Measurements from ENCODE around the gene GLMP. TPM values are rescaled to one million over a fixed set of nuclear protein-coding genes. Genes with fewer than 3 reads are reported as not detected.

GLMP gene
- total RNA-seq, 1 experiment from 2014 or later: 29.2 TPM

DNA sequence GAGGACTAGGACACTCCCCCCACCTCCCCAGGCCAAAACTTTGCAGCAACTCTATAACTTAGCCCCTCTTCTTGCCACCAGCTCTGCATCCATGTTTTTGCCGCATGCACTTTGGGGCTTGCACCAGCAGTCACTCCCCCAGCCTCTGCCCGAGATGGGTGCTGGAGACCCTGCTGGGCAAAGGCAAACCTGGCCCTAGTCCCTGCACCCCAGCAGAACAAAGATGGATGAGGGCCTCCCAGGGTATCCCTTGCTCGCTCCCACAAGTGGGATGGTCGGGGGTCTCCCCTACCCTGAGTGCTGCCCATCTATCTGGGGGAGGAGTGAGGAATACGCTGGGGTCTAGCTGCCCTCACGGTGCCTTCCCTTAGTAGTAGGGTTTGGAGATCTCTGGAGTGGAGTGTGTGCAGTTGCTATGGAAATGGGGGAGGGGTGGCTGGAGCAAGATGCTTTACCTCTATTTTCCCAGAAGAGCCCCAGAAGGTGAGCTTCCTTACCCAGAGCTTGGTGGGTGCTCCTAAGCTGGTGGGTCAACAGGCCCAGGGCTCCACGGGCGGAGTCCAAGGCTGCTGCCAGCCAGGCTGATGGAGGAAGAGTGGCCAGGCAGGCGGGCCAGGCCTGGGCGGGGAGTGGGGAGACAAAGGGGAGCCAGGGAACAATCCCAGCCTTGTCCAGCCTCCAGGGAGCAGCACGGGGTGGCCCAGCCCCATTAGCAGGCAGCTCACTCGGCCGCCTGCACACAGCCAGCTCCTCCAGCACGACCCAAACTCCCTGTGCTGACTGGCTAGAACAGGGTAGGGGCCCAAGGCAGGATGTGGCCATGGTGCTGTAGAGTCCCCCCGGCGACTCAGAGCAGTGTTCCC lies 47.8 kb downstream of the GLMP start, which contains the start of gene PAQR6:
Gene PAQR6 (minus strand): TSS at position 597 of the 863 bp plus-strand sequence. CDS start 1,325 bp downstream, outside the sequence.
- Histone ChIP-seq H4K20me1 (ENCODE audit: insufficient read depth) (no peaks in the 10 kb centered on the region; the same call in 1 of the 2 replicates), H3K4me2 (no peak within 1 kb of the TSS)
- CTCF ChIA-PET: no interaction called here

DNA sequence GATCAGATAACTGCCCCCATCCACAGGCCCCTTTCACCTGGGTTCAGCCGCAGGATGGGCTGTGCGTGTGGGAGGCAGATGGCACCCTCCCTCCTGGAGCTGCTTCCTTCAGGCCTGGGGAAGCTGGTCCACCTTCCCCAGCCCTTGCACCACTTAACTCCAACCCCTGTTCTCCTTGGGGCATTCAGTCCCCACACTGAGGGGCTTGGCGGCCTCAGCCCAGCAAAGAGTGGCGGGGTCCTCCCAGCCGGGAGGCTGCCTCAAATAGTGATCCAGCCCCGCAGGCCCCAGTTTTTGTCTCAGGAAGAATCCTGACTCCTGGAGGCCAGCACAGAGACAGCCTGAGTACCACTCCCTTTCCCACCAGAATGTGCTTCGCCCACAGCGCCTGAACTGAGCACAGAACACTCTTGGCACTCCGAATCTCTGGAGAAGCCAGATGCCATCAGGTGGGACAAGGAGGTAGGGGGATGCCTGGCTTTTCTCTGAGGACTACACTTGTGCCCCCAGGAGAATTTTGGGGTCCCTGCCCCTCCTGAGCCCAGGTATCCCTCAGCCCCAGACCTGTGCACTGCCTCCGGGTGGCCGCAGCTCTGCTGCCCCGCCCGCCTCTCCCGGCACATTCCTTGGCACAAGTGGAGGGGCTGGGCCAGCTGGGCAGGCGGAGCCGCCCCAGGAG lies 48.6 kb downstream of the GLMP start:
- H3K9me3 ChIP-seq (ENCODE audit: insufficient read depth, low read depth): no peaks in the 10 kb centered on the region
- peaks cover 21% of the 10 kb centered on the region; the same call in 1 of the 2 replicates for H3F3A ChIP-seq (ENCODE audit: insufficient read depth, low read depth)
- no peak for DNase-seq
- no peaks in the 10 kb centered on the region for H3K9me2 ChIP-seq (ENCODE audit: insufficient read depth)
- no peaks in the 10 kb centered on the region for H3K27me3 ChIP-seq (ENCODE audit: insufficient read depth, low read depth)
- no peak for TF ChIP-seq EZH2 (IDR thresholded peaks at IDR 0.05; ENCODE audit: low read depth)
- TF ChIP-seq, protein P1, sequence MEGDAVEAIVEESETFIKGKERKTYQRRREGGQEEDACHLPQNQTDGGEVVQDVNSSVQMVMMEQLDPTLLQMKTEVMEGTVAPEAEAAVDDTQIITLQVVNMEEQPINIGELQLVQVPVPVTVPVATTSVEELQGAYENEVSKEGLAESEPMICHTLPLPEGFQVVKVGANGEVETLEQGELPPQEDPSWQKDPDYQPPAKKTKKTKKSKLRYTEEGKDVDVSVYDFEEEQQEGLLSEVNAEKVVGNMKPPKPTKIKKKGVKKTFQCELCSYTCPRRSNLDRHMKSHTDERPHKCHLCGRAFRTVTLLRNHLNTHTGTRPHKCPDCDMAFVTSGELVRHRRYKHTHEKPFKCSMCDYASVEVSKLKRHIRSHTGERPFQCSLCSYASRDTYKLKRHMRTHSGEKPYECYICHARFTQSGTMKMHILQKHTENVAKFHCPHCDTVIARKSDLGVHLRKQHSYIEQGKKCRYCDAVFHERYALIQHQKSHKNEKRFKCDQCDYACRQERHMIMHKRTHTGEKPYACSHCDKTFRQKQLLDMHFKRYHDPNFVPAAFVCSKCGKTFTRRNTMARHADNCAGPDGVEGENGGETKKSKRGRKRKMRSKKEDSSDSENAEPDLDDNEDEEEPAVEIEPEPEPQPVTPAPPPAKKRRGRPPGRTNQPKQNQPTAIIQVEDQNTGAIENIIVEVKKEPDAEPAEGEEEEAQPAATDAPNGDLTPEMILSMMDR (conservative IDR thresholded peaks at IDR 0.05): no peak
- BruUV-seq (replicated peaks): no TSS peak
- H3K27ac ChIP-seq: no peak overlapping the region
- POLR2A ChIA-PET (ENCODE audit: unreplicated experiment): interaction anchor here (0.6 kb wide), 1 partner anchor 53 kb away, joined by 3 read pairs; no protein-coding TSS in a partner anchor
- H4K20me1 ChIP-seq (ENCODE audit: insufficient read depth): no peaks in the 10 kb centered on the region; the same call in 1 of the 2 replicates
- CTCF ChIA-PET: no interaction called here
- no peak overlapping the region for H2AFZ ChIP-seq
- no peaks in the 10 kb centered on the region for H3K4me1 ChIP-seq (replicated peaks; ENCODE audit: insufficient read depth)
- H3K4me3 ChIP-seq: no peak overlapping the region
- H3K4me2 ChIP-seq: no peak overlapping the region
- intact Hi-C loops (cut with micrococcal nuclease; ENCODE audit: unreplicated experiment): no loop called here
- H3K36me3 ChIP-seq (ENCODE audit: low read depth): peaks cover 8% of the 10 kb centered on the region; the same call in 1 of the 2 replicates
- H3K79me2 ChIP-seq (ENCODE audit: low read depth): no peaks in the 10 kb centered on the region

More for the DNA sequence above, 47.8 kb downstream of the GLMP start, which contains the start of gene PAQR6:
- no peak within 1 kb of the TSS for H2AFZ ChIP-seq
- H3K79me2 ChIP-seq (ENCODE audit: low read depth): no peaks in the 10 kb centered on the region
- BruUV-seq (replicated peaks): no TSS peak
- peaks cover 21% of the 10 kb centered on the region; the same call in 1 of the 2 replicates for H3F3A ChIP-seq (ENCODE audit: insufficient read depth, low read depth)
- H3K4me1 ChIP-seq (replicated peaks; ENCODE audit: insufficient read depth): no peaks in the 10 kb centered on the region
- H3K9me3 ChIP-seq (ENCODE audit: insufficient read depth, low read depth): no peaks in the 10 kb centered on the region
- no peak within 1 kb of the TSS for H3K4me3 ChIP-seq
- intact Hi-C loops (cut with micrococcal nuclease; ENCODE audit: unreplicated experiment): no loop called here
- POLR2A ChIA-PET (ENCODE audit: unreplicated experiment): interaction anchor here (0.6 kb wide), 1 partner anchor 54 kb away, joined by 3 read pairs; no protein-coding TSS in a partner anchor
- H3K27me3 ChIP-seq (ENCODE audit: insufficient read depth, low read depth): no peaks in the 10 kb centered on the region
- TF ChIP-seq, protein P1 (conservative IDR thresholded peaks at IDR 0.05): no peak
- TF ChIP-seq EZH2 (IDR thresholded peaks at IDR 0.05; ENCODE audit: low read depth): no peak
- DNase-seq: no peak
- H3K9me2 ChIP-seq (ENCODE audit: insufficient read depth): no peaks in the 10 kb centered on the region
- H3K27ac ChIP-seq: no peak within 1 kb of the TSS
- H3K36me3 ChIP-seq (ENCODE audit: low read depth): peaks cover 12% of the 10 kb centered on the region; the same call in 1 of the 2 replicates

DNA sequence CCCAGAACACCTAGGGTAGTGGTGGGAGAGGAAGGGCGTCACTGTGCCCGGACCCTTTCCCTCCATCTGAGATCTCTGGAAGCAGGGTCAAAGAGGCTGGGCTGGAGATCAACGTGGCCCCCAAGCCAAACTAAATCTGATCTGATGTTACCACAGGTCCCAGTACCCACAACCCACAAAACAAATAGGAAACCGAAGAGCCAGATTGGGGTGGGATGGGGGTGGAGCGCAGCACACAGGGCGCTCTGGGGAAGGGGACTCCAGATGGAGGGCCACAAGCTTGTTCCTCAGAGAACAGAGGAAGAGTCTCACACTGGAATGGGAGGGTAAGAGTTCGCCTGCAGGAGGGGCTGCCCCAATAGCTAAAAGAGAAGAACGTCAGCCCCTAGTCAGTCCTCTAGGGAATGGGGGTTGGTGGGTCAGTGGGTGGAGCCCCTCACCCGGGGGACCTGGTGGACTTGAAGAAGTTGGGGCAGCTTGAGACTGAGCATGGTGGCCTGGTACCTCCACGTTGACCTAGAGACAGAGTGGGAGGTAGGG lies 49.2 kb downstream of the GLMP start:
- CTCF ChIA-PET: no interaction called here
- Histone ChIP-seq H4K20me1 (ENCODE audit: insufficient read depth) (no peaks in the 10 kb centered on the region; the same call in 1 of the 2 replicates), H3K79me2 (ENCODE audit: low read depth) (no peaks in the 10 kb centered on the region), H2AFZ (no peak overlapping the region), H3K9me2 (ENCODE audit: insufficient read depth) (no peaks in the 10 kb centered on the region), H3K27ac (no peak overlapping the region), H3K9me3 (ENCODE audit: insufficient read depth, low read depth) (no peaks in the 10 kb centered on the region), H3K4me3 (no peak overlapping the region), H3F3A (ENCODE audit: insufficient read depth, low read depth) (peaks cover 21% of the 10 kb centered on the region; the same call in 1 of the 2 replicates), H3K4me1 (replicated peaks; ENCODE audit: insufficient read depth) (no peaks in the 10 kb centered on the region), H3K4me2 (no peak overlapping the region), H3K36me3 (ENCODE audit: low read depth) (peaks cover 6% of the 10 kb centered on the region; the same call in 1 of the 2 replicates), H3K27me3 (ENCODE audit: insufficient read depth, low read depth) (no peaks in the 10 kb centered on the region)
- BruUV-seq (replicated peaks): no TSS peak
- POLR2A ChIA-PET (ENCODE audit: unreplicated experiment): no interaction called here
- intact Hi-C loops (cut with micrococcal nuclease; ENCODE audit: unreplicated experiment): no loop called here
- TF ChIP-seq, protein P1 (conservative IDR thresholded peaks at IDR 0.05): no peak
- no peak for TF ChIP-seq EZH2 (IDR thresholded peaks at IDR 0.05; ENCODE audit: low read depth)
- no peak for DNase-seq
